ENCODE measurements around the gene OR6S1.

DNA sequence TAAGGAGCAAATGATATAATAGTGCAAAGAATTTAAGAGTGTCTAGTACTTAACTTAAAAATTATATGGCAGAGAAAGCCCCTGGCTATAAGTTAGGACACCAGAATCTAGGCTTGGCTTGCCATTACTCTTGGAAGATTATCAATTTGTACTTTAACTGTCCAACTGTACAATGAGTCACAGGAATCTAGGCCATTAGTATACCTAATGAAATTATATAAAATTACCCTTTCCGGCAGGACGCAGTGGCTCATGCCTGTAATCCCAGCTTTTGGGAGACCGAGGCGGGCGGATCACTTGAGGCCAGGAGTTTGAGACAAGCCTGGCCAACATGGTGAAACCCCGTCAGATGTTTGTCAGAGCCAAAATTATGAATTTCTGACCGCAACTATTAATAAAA lies 691 bp upstream of the OR6S1 start:
- TF ChIP-seq EZH2phosphoT487 (IDR thresholded peaks at IDR 0.05; ENCODE audit: unreplicated experiment) (no peak), CTCF (conservative IDR thresholded peaks at IDR 0.05; ENCODE audit: low read depth in 2 of 2) (no peak), EZH2 (IDR thresholded peaks at IDR 0.05; ENCODE audit: low read depth, unreplicated experiment) (no peak), POLR2AphosphoS5 (IDR thresholded peaks at IDR 0.05; ENCODE audit: low read depth) (no peak)
